ENCODE measurements around the gene HDAC11.
"Not testable (repeated sequence)": the region's sequence is repeated elsewhere in the genome, so short reads cannot be mapped to it uniquely, and the experiment has no call there.

HDAC11 gene

GRCh38 chr3:13492976-13493866 lies 13.1 kb downstream of the HDAC11 start:
- DNase-seq (ENCODE audit: low read depth in 1 of 2, low spot score in 1 of 2): no peak

GRCh38 chr3:13493867-13494441 lies 13.8 kb downstream of the HDAC11 start:
- DNase-seq (ENCODE audit: low read depth in 1 of 2, low spot score in 1 of 2): no peak

- DNase-seq (ENCODE audit: low read depth in 1 of 2, low spot score in 1 of 2): no peak
These were observed 14.6 kb downstream of the HDAC11 start for GRCh38 chr3:13494463-13495350.

- DNase-seq (ENCODE audit: low read depth in 1 of 2, low spot score in 1 of 2): no peak
These were observed 15.3 kb downstream of the HDAC11 start for GRCh38 chr3:13495351-13495813.

- peak; percentile 28 to 39 for DNase-seq (ENCODE audit: low read depth in 1 of 2, low spot score in 1 of 2)
These were observed 16.0 kb downstream of the HDAC11 start for GRCh38 chr3:13495921-13496723.

GRCh38 chr3:13496879-13497278 lies 16.8 kb downstream of the HDAC11 start:
- DNase-seq (ENCODE audit: low read depth in 1 of 2, low spot score in 1 of 2): no peak

- DNase-seq (ENCODE audit: low read depth in 1 of 2, low spot score in 1 of 2): no peak
These were observed 17.3 kb downstream of the HDAC11 start for GRCh38 chr3:13497386-13497785.

GRCh38 chr3:13498354-13499060 lies 18.4 kb downstream of the HDAC11 start:
- DNase-seq (ENCODE audit: low read depth in 1 of 2, low spot score in 1 of 2): no peak

GRCh38 chr3:13499246-13499645 lies 19.1 kb downstream of the HDAC11 start:
- not testable (repeated sequence) for DNase-seq (ENCODE audit: low read depth in 1 of 2, low spot score in 1 of 2)

- no peak for DNase-seq (ENCODE audit: low read depth in 1 of 2, low spot score in 1 of 2)
These were observed 20.2 kb downstream of the HDAC11 start for GRCh38 chr3:13500133-13500885.

GRCh38 chr3:13501056-13501455 lies 20.9 kb downstream of the HDAC11 start:
- no peak for DNase-seq (ENCODE audit: low read depth in 1 of 2, low spot score in 1 of 2)

GRCh38 chr3:13501521-13501920 lies 21.4 kb downstream of the HDAC11 start:
- no peak for DNase-seq (ENCODE audit: low read depth in 1 of 2, low spot score in 1 of 2)

GRCh38 chr3:13501958-13502790 lies 22.1 kb downstream of the HDAC11 start:
- DNase-seq (ENCODE audit: low read depth in 1 of 2, low spot score in 1 of 2): no peak

- DNase-seq (ENCODE audit: low read depth in 1 of 2, low spot score in 1 of 2): no peak
These were observed 22.6 kb downstream of the HDAC11 start for GRCh38 chr3:13502791-13503060.

GRCh38 chr3:13504161-13504831 lies 24.2 kb downstream of the HDAC11 start:
- DNase-seq (ENCODE audit: low read depth in 1 of 2, low spot score in 1 of 2): no peak

GRCh38 chr3:13505147-13506130 lies 25.3 kb downstream of the HDAC11 start:
- DNase-seq (ENCODE audit: low read depth in 1 of 2, low spot score in 1 of 2): no peak

- no peak for DNase-seq (ENCODE audit: low read depth in 1 of 2, low spot score in 1 of 2)
These were observed 26.1 kb downstream of the HDAC11 start for GRCh38 chr3:13506239-13506638.

Measured in activated T-helper 1 cell treated with anti-CD3 and anti-CD28 coated beads, Interleukin-2, amount 50 U/mL, for 16 hours (primary cell).